HG03460 (cell line): Measurements from ENCODE around the gene SATB2.

ENCODE experiments used
- ATAC-seq: cut with Tn5 transposase; IDR thresholded peaks from one replicate; pipeline ENCODE4 v1.9.1; 2021; ENCODE audit not compliant: unreplicated experiment

The SATB2 gene

DNA sequence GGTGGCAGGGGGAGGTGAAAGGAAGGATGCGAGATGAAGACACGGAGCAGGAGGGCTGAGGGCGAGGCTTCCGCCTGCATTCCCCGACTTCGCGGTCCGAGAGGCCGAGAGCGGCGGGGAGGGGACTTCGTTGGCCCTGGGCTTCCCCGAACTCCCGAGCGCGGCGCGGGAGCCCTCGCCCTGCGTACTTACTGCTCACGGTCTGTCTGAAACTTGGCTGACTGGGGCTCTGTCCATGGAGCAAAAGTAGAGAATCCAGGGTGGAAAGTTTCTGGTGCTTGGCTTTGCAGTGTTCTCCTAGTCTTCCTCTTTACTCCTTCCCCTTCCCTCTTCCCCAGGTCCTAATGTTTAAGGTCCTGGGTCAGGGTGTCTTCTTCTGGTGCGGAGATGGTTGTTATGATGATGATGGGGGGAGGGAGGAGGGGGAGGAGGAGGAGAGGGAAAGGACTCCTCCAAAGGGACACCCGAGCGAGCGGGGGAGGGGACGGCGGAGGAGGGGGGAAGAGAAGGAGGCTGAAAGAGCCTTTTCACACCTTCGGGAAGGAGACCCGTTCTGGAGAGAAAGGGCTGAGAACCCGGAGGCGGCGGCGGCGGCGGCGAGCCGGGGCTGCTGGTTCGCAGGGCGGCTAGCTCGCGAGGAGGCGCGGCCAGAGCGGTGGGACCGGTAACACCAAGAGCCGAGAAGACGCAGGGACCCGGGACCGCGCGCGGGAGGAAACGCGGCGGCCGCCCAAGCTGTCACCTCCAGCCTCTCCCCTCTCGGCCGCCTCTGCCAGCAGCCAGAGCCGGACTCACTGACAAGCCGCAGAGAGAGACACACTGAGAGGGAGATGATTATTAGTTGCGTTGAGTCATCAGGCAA, at the start of gene SATB2:
Gene SATB2 (minus strand): TSS at position 793 of the 862 bp plus-strand sequence. CDS start 1,902 bp downstream, outside the sequence.
- no peak for ATAC-seq

- no peak for ATAC-seq
These were observed 48.1 kb upstream of the SATB2 start for GRCh38 chr2:199505755-199506403.

DNA sequence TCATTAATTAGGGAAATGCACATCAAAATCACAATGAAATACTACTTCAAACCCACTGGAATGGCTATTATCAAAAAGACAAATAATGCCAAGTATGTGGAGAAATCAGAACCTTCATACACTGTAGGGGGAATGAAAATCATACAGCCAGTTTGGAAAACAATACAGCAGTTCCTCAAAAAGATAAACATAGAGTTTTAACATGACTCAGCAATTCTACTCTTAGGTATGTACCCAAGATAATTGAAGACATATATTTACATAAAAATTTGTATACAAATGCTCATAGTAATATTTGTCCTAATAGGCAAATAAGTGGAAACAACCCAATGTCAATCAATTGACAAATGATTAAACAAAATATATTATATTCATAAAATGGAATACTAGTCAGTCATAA, 45.4 kb upstream of the SATB2 start:
- no peak for ATAC-seq

- no peak for ATAC-seq
These were observed 41.3 kb upstream of the SATB2 start for GRCh38 chr2:199499005-199499404.

DNA sequence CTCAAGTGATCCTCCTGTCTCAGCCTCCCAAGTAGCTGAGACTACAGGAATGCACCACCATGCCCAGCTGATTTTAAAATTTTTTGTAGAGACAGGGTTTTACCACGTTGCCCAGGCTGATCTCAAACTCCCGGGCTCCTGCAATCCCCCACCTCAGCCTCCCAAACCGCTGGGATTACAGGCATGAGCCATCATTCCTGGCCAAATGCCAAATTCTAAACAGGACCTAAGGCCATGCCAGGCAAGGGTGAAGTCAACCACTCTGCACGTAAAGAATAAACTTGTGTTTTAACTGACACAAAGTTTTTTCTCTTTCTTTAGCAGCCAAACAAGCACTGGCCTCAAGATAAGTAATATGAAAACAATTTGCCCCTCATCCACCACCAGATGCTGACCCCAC, 37.4 kb upstream of the SATB2 start:
- no peak for ATAC-seq

- no peak for ATAC-seq
These were observed 32.3 kb upstream of the SATB2 start for GRCh38 chr2:199490049-199490448.

GRCh38 chr2:199488772-199489400, 31.1 kb upstream of the SATB2 start:
- no peak for ATAC-seq

DNA sequence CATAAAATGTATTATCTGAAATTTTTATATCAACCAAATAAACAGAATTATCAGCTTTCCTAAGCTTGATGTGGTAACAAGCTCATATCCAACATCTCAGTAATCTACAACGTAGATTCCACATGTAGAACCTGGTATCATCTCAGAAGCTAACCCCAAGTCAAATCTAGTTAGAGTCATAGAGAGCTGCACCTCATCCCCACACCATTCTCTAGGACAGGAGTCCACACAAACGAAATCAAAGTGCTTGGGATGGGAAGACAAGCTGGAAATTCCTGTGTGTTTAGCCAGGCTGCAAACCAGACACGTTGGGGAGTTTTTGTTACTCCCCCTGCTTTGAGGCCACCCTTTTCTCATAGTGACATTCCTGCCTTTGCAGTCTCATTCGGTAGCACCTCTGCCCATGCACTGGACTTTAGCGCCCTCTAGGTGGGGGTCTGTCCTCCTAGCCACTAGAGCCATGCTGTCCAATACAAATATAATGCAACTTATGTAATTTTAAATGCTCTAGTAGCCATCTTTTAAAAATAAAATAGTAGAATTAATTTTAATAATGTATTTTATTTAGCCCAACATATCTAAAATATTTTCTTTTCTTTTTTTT, 28.1 kb upstream of the SATB2 start:
- peak; percentile 56 for ATAC-seq

DNA sequence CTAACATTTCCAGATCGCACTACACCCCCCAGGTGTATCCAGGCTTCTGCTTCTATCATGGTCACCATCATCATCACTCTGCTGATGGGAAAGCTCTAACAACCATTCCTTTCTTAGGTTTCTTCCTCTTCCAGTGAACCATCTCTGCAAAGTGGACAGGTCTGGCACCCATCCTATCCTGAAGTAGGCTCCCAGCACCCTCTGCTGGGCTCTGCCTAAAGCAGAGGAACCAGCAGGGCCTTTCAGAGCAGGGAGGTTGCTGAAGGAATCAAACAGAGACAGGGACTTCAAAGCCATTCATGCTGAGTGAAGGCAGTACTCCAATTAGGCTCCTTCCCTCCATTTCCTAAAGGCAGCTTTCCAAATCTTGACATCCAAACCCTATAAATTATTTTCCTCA, 27.2 kb upstream of the SATB2 start:
- ATAC-seq = no peak

- ATAC-seq = no peak
These were observed 23.2 kb upstream of the SATB2 start for GRCh38 chr2:199480966-199481365.

GRCh38 chr2:199477277-199477834, 19.6 kb upstream of the SATB2 start:
- ATAC-seq = no peak

- ATAC-seq = peak; percentile 72
These were observed 13.8 kb upstream of the SATB2 start for GRCh38 chr2:199471443-199472057.

DNA sequence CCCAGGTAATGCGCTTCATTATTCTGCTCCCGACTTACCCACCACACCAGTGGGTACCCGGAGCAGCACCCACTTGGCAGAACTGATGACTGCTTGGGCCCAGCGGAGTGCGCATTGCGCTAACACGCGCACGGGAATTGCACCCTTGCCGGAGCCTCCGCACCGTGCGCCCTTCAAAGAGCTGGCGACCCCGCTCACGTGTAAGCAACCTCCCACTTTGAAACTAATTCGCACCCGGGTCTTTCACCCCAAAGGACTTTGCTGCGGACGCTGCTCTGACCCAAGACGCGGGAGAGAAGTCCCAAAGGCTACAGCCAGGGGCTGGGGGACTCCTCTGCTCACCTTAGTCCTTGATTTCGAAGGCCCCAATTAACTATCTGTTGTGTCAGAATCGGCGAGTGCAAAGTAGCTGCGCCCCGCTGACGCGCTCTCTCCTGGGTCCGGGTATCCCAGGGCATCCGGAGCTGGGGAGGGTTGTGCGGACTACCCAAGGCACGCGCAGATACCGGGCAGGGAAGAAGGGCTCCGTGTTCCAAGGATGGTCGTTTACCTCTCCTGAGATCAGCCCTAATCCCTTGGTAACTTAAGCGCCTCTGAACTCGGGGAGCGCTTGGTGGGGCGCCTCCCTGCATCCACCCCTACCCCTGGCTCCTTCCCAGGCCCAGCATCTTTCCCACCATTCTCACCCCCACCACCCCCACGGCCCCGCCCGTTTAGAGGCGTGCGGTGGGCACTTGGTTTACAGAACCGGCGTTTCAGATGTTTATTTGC, 13.1 kb upstream of the SATB2 start:
- ATAC-seq = no peak

GRCh38 chr2:199470361-199470671, 12.6 kb upstream of the SATB2 start:
- no peak for ATAC-seq

DNA sequence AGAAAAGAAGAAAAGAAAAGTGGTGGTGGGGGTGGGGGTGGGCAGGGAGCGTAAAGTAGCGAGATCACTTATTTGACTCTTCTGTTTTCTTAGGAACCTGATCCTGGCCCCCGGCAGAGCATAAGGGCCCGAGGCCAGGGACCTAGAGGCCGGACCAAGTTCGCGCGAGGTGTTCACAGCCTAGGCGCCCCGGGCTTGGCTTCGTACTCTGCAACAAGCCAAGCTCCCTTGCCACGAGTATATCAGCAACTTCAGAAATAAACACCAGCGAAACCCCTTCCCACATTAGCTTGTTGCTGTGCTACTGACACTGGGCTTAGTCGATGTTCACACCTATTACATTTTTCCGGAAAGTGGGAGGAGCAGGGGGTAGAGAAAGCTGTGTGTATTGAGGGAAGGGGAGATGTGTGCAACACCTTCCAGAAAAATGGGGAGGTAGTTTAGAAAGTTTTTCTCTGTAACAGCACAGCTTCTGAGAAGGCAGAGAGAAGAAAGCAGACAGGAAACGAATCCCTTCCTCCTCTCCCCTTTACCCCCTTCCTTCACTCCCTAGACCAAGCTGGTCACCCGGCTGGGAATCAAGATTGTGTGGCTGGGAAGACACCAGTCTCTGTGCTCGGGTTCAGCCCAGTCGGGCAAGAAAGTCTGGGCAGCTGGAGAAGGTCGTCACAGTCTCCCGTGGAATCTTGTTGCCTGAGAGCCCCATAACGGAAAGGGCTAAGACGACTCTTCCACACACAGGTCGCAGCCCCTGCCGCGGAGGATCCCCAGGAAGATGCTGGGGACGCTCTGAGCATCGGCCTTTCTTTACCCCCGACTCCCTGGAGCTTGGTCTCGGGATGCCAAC, 12.0 kb upstream of the SATB2 start:
- ATAC-seq = no peak

GRCh38 chr2:199468561-199469513, 11.1 kb upstream of the SATB2 start:
- ATAC-seq = no peak

DNA sequence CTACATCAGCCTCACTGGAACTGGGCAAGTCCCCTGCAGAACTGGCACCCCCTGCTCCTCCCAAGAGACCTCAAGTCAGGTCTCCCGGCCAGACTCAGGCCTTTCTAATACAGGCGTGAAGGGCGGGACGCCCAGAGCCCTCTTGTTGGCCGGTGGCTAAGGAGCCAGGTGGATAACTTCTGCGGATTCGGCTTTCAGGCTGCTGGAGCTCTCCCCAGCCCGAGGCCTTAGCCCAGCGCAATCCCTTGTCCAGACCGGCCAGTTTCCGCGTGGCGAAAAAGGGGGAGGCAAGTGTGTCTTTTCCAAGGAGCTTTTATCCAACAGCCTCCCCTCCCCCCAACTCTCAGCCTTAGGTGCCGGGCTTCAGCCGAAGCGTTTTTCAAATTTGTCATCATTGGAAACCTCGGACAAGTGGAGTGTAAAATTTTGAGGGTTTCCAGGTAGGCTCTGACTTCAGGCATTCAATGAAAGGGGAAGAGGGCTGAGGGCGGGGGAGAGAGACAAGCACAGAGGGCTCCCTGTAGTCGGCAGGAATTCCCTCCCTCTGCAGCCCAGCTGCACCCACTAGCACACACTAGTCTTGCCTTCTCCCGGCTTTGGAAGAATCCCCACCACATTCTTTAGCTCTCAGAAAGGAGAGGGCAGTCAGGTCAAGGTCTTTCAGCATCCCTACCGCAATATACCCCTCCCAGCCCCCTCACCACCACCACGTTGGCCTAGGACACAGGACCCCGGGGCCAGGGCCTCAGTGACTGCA, 9.5 kb upstream of the SATB2 start:
- no peak for ATAC-seq

DNA sequence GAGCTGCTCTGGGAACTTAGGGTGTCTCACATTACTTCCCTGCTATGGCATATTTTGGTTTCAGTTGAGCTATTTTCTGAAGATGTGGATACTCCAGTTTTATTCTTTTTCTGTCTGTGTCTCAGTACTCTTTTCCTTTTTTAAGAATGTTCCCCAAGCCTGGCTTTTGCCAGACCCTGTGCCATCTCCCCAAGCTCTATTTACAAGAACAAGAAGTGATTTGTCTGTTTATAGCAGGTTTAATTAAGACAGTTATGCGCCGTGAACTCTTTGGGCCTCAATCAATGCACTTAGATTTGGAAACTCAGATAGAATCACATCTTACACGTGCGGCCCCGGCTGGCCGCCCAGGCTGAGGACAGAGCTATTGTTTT, 8.9 kb upstream of the SATB2 start:
- ATAC-seq = no peak
